NB4 (cell line): ENCODE data around the gene GORASP1.

Experiments
- DNase-seq: peaks from one replicate; pipeline ENCODE4 v3.0.0; 2010; ENCODE audit warnings: low read depth
- H3K4me3 ChIP-seq: one replicate; pipeline ENCODE4 v1.5.1; 2011; ENCODE audit warnings: mild to moderate bottlenecking, low read depth, low read length, moderate library complexity
- MYC ChIP-seq: IDR thresholded peaks from 2 replicates; pipeline ENCODE4 v1.6.1; 2011; ENCODE audit warnings: low read depth, low read length
- POLR2A ChIP-seq: IDR thresholded peaks from 2 replicates; pipeline ENCODE4 v1.6.1; 2011; ENCODE audit warnings: mild to moderate bottlenecking; ENCODE audit not compliant: insufficient read length; ENCODE audit errors: extremely low read depth
- TF ChIP-seq, protein P1 (sequence below): IDR thresholded peaks from one replicate; pipeline ENCODE4 v1.5.1; 2012; ENCODE audit warnings: low read depth, low read length
- TF ChIP-seq, protein P2 (sequence below): IDR thresholded peaks from 2 replicates; pipeline ENCODE4 v1.6.1; 2011; ENCODE audit warnings: low read depth, low read length

The GORASP1 gene

DNA sequence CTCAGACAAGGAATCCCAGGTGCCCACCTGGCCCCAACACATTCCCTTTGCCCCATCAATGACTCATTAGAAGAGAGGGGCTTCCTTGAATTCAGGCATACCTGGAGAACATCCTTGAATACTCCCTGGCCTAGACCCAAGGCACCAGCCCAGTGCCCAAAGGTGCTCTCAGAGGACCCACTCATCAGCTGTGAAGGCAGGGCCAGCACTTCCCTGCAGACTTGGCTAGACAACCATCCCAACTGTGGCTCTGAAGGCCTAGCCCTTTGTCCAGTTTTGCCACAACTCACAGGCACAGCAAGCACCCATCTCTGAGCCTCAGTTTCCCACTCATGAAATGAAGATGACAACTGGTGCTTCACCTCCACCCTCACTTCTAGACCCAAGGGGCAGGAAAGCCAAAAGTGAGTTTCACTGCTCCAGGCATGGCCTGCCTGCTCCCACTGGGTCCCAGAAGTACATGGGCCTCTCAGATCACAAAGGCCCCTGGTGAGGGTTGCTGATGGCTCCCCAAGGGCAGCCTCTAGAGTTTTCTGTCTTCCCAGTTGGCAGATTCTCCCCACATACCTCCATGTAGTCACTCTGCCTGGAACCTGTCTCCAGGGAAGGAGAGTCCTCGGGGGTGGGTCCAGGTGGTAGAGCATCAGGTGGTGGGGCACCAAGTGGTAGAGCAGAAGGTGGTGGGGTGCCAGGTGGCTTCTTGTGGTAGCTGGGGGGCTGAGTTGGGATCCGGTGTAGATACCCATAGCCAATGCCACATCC, 7.5 kb downstream of the GORASP1 start:
- no peak overlapping the region for H3K4me3 ChIP-seq
- TF ChIP-seq, protein P1, sequence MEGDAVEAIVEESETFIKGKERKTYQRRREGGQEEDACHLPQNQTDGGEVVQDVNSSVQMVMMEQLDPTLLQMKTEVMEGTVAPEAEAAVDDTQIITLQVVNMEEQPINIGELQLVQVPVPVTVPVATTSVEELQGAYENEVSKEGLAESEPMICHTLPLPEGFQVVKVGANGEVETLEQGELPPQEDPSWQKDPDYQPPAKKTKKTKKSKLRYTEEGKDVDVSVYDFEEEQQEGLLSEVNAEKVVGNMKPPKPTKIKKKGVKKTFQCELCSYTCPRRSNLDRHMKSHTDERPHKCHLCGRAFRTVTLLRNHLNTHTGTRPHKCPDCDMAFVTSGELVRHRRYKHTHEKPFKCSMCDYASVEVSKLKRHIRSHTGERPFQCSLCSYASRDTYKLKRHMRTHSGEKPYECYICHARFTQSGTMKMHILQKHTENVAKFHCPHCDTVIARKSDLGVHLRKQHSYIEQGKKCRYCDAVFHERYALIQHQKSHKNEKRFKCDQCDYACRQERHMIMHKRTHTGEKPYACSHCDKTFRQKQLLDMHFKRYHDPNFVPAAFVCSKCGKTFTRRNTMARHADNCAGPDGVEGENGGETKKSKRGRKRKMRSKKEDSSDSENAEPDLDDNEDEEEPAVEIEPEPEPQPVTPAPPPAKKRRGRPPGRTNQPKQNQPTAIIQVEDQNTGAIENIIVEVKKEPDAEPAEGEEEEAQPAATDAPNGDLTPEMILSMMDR = no peak
- TF ChIP-seq MYC (no peak), POLR2A (no peak)
- TF ChIP-seq, protein P2, sequence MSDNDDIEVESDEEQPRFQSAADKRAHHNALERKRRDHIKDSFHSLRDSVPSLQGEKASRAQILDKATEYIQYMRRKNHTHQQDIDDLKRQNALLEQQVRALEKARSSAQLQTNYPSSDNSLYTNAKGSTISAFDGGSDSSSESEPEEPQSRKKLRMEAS = no peak
- DNase-seq = no peak

DNA sequence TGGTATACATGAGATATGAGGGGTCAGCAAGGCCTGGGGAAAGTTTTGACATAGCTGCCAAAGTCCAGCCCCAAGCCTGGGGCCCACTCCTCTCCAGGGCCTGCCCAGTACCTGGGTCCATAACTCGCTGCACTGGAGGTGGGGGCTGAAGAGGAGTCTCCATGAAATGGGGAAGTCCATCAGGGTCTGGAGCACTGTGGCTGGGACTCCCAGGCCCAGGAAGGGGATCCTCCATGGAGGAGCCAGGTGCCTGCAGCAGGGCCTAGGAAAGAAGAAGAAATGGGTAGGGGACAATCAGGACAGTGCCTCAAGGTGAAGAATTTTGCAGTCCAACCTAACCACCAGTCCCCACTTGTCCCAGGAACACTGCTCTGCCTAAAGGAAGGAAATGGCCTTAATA, 8.2 kb downstream of the GORASP1 start:
- no peak overlapping the region for H3K4me3 ChIP-seq
- no peak for DNase-seq
- no peak for TF ChIP-seq POLR2A
- no peak for TF ChIP-seq MYC
- TF ChIP-seq, protein P2 = no peak
- TF ChIP-seq, protein P1 = no peak

DNA sequence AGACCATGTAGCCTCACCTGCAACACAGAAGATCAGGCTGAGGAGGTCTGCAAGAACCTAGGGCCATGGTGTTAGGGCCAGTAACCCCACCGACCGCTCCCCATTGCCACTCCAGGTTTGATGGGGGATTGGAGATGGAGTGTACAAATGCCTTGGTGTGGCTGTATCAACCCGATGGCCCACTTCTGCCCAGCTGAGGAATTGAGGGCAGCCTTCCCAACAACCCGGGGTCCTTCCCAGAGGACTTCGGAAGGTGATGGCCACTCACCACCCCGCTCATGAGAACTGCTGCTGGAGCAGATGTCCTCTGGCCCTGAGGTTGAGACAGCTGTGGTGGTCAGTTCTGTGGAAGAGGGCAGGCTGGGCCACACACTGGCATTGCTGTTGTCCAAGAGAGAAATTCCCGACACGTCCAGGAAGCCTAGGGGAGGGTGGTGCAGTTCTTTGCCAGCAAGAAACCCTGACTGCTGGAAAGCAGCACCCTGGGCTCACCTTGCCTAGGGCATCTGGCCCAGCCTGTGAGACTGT, 8.9 kb downstream of the GORASP1 start:
- TF ChIP-seq, protein P1 = no peak
- TF ChIP-seq, protein P2 = no peak
- TF ChIP-seq MYC = no peak
- TF ChIP-seq POLR2A = no peak
- no peak for DNase-seq
- H3K4me3 ChIP-seq = no peak overlapping the region

DNA sequence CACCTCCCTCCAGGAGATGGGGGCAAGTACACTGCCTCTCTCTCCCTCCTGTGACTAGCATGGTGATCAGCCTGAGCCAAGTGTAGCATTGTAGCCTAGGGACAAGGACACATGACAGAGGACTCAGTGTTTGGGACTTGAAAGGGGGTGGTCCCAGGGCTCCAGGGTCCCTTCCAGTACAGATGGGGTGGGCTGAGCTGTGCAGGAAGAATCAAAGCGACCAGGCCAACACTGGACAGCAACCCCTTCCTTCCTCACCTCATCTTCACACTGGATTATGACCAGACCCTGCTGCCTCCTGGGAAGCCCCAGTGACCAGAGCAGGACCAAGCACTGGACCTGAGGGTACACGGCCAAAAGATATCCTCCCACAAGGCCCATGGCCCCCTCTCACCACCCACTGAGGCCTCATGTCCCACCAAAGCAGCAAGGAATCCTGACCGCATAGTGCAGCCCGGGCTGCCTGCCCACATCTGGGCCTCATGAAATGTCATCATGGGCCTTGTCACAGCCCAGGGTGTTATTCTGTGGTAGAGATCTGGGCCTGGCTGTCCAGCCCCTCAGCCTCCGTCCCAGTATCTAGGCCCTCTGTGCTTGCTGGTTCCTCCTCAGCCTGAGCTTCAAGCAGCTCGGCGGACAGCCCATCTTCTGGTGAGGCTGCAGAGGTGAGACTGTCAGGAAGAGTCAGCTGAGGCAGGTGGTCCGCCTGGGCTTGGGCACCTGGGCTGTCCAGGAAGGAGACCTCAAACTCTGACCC, 9.5 kb downstream of the GORASP1 start:
- DNase-seq = no peak
- TF ChIP-seq MYC = no peak
- no peak for TF ChIP-seq POLR2A
- TF ChIP-seq, protein P1 = no peak
- TF ChIP-seq, protein P2 = no peak
- H3K4me3 ChIP-seq = no peak overlapping the region

DNA sequence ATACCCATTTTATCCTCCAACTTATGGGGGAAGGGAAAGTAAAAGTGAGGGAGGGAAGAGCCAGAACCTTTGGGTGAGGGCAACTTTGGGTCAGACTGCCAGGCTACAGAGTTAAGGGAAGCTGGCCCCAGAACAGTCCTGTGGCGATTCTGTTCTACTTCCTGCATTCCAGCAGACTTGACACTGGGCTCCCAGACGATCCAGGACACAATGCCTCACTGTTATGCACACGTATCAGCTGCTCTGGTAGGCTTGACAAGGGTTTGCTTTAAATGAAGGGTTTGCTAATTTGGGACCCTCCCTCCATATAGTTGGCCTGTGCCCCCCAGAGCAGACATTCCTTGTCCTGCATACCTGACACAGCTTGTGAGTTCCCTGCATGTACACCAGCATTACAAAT, 10.7 kb downstream of the GORASP1 start:
- DNase-seq = no peak
- H3K4me3 ChIP-seq = no peak overlapping the region

More for the DNA sequence above, 10.7 kb downstream of the GORASP1 start:
- TF ChIP-seq, protein P2 = no peak
- TF ChIP-seq MYC (no peak), POLR2A (no peak)
- TF ChIP-seq, protein P1 = no peak
